Panc1 (cell line): Measurements from ENCODE around the gene SDK1. TPM values are rescaled to one million over a fixed set of nuclear protein-coding genes. Genes with fewer than 3 reads are reported as not detected.

Source experiments
- ATAC-seq: fragments of 200-7000 bp; cut with Tn5 transposase; 2 replicates; pipeline ENCODE4 v1.9.1; 2020; ENCODE audit warnings: mild to moderate bottlenecking, moderate library complexity
- BruUV-seq: library from RNA; stranded (reverse); fragments of 400-500 nt; replicated peaks from 2 replicates; lab custom pipeline; 2021; lab: Mats Ljungman, UMichigan
- CTCF ChIA-PET: fragments of 300-600 bp; sonication (Branson Sonifier 250); formaldehyde crosslinking; loops from one replicate; lab custom pipeline; 2022; ENCODE audit warnings: antibody characterized with exemption; lab: Charles Lee
- POLR2A ChIA-PET: fragments of 300-600 bp; sonication (Branson Sonifier 250); formaldehyde crosslinking; loops from one replicate; lab custom pipeline; 2022; ENCODE audit warnings: antibody characterized with exemption; lab: Charles Lee
- DNase-seq: peaks from one replicate; pipeline ENCODE4 v3.0.0-alpha.2; 2010; ENCODE audit warnings: low read depth, low spot score
- H3K27ac ChIP-seq: 2 replicates; pipeline ENCODE4 v1.5.1; 2011; ENCODE audit warnings: mild to moderate bottlenecking, low read length, inconsistent platforms
- H3K27me3 ChIP-seq: fragments of 200-500 bp; sonication (Bioruptor generic); 2 replicates; pipeline ENCODE4 v1.6.0; 2014; ENCODE audit warnings: low read length, inconsistent platforms; ENCODE audit not compliant: control insufficient read depth, insufficient read depth
- H3K36me3 ChIP-seq: fragments of 200-500 bp; sonication (Bioruptor generic); 2 replicates; pipeline ENCODE4 v1.5.1; 2014; ENCODE audit warnings: inconsistent platforms, mild to moderate bottlenecking, low read length, moderate library complexity; ENCODE audit not compliant: control insufficient read depth, insufficient read depth
- H3K4me1 ChIP-seq: 2 replicates; pipeline ENCODE4 v1.5.1; 2011; ENCODE audit warnings: inconsistent platforms, mild to moderate bottlenecking, low read length, moderate library complexity; ENCODE audit not compliant: control insufficient read depth, insufficient read depth
- H3K4me3 ChIP-seq, 2 experiments: 2 replicates each; pipeline ENCODE4 v1.5.1; 2011 to 2012; ENCODE audit warnings: low read depth in 2 of 2, low read length in 2 of 2, mild to moderate bottlenecking in 2 of 2, inconsistent platforms in 1 of 2, moderate library complexity in 1 of 2
- H3K9me3 ChIP-seq: fragments of 200-500 bp; sonication (Bioruptor generic); 2 replicates; pipeline ENCODE4 v1.5.1; 2014; ENCODE audit warnings: low read depth, mild to moderate bottlenecking, inconsistent platforms, low read length, moderate library complexity; ENCODE audit not compliant: control insufficient read depth, insufficient read depth
- POLR2AphosphoS5 ChIP-seq: IDR thresholded peaks from 2 replicates; pipeline ENCODE4 v1.6.1; 2012; ENCODE audit warnings: mild to moderate bottlenecking, low read depth, low read length, moderate library complexity
- SIN3A ChIP-seq: IDR thresholded peaks from 2 replicates; pipeline ENCODE4 v1.6.1; 2012; ENCODE audit warnings: low read depth, mild to moderate bottlenecking, low read length, moderate library complexity, borderline replicate concordance; ENCODE audit not compliant: insufficient read depth
- TCF7L2 ChIP-seq: IDR thresholded peaks from 2 replicates; pipeline ENCODE4 v1.6.1; 2011; ENCODE audit warnings: mild to moderate bottlenecking, low read depth, low read length, inconsistent platforms
- in situ Hi-C: cut with HindIII; loops from 2 replicates; pipeline ENCODE4 v1.10.0; 2016; ENCODE audit warnings: low sequenced_read_pairs, low pct_unique_long_range_greater_than_20kb
- intact Hi-C: fragments of 100-400 bp; cut with micrococcal nuclease; formaldehyde crosslinking; loops from one replicate; pipeline ENCODE4 v1.10.0; 2022; ENCODE audit not compliant: unreplicated experiment
- total RNA-seq: library from RNA; stranded (reverse); gene quantifications from one replicate; pipeline ENCODE4 v1.2.1, GENCODE V29; 2021; ENCODE audit not compliant: unreplicated experiment
- TF ChIP-seq, protein P1 (sequence below): fragments of 450-650 bp; IDR thresholded peaks from 2 replicates; pipeline ENCODE4 v1.5.1; 2017; ENCODE audit warnings: mild to moderate bottlenecking
- TF ChIP-seq, protein P2 (sequence below), 2 experiments: IDR thresholded peaks; 2 replicates each; pipeline ENCODE4 v1.6.1; 2011 to 2012; ENCODE audit warnings: low read depth in 2 of 2, control low read depth in 1 of 2, low read length in 1 of 2, mild to moderate bottlenecking in 1 of 2, moderate library complexity in 1 of 2; ENCODE audit not compliant: insufficient read depth in 1 of 2

Gene SDK1
- total RNA-seq, 1 experiment from 2014 or later = 47.4 TPM

DNA sequence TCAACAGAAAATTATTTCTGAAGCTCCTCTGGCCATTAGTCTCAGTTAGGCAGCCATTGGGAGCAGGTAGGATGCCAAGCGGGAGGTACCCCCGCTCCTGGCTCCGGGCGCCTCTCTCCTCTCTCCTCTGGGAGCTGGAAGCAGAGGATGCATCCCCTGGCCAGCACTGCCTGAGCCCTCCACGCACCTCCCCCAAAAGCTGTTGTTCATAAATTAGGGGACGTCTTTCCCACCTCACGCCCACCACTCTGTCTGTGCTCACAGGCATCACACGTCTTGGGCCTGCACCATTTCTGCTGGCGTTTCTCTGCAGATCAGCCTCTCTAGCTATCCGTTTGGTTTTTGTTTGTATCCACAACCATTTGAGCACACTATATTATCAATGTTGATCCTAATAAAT, 772.0 kb downstream of the SDK1 start:
- TF ChIP-seq POLR2AphosphoS5 (no peak), SIN3A (no peak), TCF7L2 (no peak)
- TF ChIP-seq, protein P1, sequence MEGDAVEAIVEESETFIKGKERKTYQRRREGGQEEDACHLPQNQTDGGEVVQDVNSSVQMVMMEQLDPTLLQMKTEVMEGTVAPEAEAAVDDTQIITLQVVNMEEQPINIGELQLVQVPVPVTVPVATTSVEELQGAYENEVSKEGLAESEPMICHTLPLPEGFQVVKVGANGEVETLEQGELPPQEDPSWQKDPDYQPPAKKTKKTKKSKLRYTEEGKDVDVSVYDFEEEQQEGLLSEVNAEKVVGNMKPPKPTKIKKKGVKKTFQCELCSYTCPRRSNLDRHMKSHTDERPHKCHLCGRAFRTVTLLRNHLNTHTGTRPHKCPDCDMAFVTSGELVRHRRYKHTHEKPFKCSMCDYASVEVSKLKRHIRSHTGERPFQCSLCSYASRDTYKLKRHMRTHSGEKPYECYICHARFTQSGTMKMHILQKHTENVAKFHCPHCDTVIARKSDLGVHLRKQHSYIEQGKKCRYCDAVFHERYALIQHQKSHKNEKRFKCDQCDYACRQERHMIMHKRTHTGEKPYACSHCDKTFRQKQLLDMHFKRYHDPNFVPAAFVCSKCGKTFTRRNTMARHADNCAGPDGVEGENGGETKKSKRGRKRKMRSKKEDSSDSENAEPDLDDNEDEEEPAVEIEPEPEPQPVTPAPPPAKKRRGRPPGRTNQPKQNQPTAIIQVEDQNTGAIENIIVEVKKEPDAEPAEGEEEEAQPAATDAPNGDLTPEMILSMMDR = no peak
- TF ChIP-seq, protein P2, sequence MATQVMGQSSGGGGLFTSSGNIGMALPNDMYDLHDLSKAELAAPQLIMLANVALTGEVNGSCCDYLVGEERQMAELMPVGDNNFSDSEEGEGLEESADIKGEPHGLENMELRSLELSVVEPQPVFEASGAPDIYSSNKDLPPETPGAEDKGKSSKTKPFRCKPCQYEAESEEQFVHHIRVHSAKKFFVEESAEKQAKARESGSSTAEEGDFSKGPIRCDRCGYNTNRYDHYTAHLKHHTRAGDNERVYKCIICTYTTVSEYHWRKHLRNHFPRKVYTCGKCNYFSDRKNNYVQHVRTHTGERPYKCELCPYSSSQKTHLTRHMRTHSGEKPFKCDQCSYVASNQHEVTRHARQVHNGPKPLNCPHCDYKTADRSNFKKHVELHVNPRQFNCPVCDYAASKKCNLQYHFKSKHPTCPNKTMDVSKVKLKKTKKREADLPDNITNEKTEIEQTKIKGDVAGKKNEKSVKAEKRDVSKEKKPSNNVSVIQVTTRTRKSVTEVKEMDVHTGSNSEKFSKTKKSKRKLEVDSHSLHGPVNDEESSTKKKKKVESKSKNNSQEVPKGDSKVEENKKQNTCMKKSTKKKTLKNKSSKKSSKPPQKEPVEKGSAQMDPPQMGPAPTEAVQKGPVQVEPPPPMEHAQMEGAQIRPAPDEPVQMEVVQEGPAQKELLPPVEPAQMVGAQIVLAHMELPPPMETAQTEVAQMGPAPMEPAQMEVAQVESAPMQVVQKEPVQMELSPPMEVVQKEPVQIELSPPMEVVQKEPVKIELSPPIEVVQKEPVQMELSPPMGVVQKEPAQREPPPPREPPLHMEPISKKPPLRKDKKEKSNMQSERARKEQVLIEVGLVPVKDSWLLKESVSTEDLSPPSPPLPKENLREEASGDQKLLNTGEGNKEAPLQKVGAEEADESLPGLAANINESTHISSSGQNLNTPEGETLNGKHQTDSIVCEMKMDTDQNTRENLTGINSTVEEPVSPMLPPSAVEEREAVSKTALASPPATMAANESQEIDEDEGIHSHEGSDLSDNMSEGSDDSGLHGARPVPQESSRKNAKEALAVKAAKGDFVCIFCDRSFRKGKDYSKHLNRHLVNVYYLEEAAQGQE (IDR thresholded peaks at IDR 0.05; ENCODE audit: insufficient read depth in 1 of 2, low read depth in 2 of 2, low read length in 1 of 2) = no peak

DNA sequence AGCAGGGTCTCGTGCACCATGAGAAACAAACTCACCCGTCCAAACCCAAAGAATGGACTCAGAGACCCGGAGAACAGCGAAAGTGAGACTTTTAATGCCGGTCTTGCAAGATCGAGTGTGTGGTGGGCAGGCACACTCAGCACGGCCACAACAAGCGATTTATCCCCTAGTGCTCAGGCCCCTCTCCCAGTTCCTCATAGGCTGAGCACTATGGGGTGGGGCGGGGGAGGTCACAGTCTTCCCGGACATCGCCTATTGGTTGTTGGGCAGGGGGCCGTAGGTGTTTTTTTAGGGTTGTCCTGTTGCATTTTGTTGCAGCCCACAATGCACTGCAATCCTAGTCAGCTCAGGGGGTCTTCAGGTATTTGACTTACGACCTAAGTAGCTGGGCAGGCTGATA, 772.7 kb downstream of the SDK1 start:
- H3K27ac ChIP-seq = no peak overlapping the region
- BruUV-seq = no TSS peak
- no peak for DNase-seq
- H3K4me3 ChIP-seq = no peak overlapping the region
- H3K4me1 ChIP-seq = no peaks in the 10 kb centered on the region
- no peak for ATAC-seq
- intact Hi-C loops (no loop called here), in situ Hi-C loops (no loop called here)
- H3K9me3 ChIP-seq = no peaks in the 10 kb centered on the region
- TF ChIP-seq, protein P1 = no peak
- TF ChIP-seq, protein P2 (IDR thresholded peaks at IDR 0.05; ENCODE audit: insufficient read depth in 1 of 2, low read depth in 2 of 2, low read length in 1 of 2) = no peak
- TF ChIP-seq TCF7L2 = no peak
- no peak for TF ChIP-seq SIN3A
- no peak for TF ChIP-seq POLR2AphosphoS5
- ChIA-PET POLR2A (no interaction called here), CTCF (no interaction called here)
- H3K36me3 ChIP-seq = no peaks in the 10 kb centered on the region
- H3K27me3 ChIP-seq = no peaks in the 10 kb centered on the region

More for the DNA sequence above, 772.0 kb downstream of the SDK1 start:
- DNase-seq (no peak), ATAC-seq (no peak; the same call in 1 of the 2 replicates)
- in situ Hi-C loops (no loop called here), intact Hi-C loops (no loop called here)
- Histone ChIP-seq H3K36me3 (no peaks in the 10 kb centered on the region), H3K9me3 (no peaks in the 10 kb centered on the region), H3K27me3 (no peaks in the 10 kb centered on the region), H3K4me1 (no peaks in the 10 kb centered on the region), H3K4me3 (no peak overlapping the region), H3K27ac (no peak overlapping the region)
- ChIA-PET POLR2A (no interaction called here), CTCF (no interaction called here)
- BruUV-seq = no TSS peak
